ENCODE data around the gene MAML2.

Gene MAML2

GRCh38 chr11:96254087-96254486 lies 88.9 kb downstream of the MAML2 start:
- H3K4me3 ChIP-seq (ENCODE audit: low read length in 2 of 2) = peak overlapping the region in 1 of 2 donors; percentile 15
- H3K9me3 ChIP-seq (ENCODE audit: control insufficient read depth in 2 of 2, low read length in 2 of 2) = no peaks in the 10 kb centered on the region
- H3K27ac ChIP-seq (ENCODE audit: low read depth in 2 of 2, low read length in 2 of 2) = no peak overlapping the region
- H3K4me1 ChIP-seq (ENCODE audit: control insufficient read depth in 2 of 2, insufficient read depth in 2 of 2, low read length in 2 of 2) = peaks cover 13 to 16% of the 10 kb centered on the region in 2 donors
- no peaks in the 10 kb centered on the region for H3K36me3 ChIP-seq (ENCODE audit: control insufficient read depth in 2 of 2, insufficient read depth in 2 of 2, low read length in 2 of 2)
- no peak overlapping the region for H3K9ac ChIP-seq (ENCODE audit: low read depth in 1 of 2, low read length in 2 of 2)
- no peaks in the 10 kb centered on the region for H3K27me3 ChIP-seq (ENCODE audit: control insufficient read depth in 2 of 2, insufficient read depth in 2 of 2, low read length in 2 of 2)

GRCh38 chr11:96246718-96247552 lies 96.1 kb downstream of the MAML2 start:
- Histone ChIP-seq H3K9me3 (ENCODE audit: control insufficient read depth in 2 of 2, low read length in 2 of 2) (no peaks in the 10 kb centered on the region), H3K27me3 (ENCODE audit: control insufficient read depth in 2 of 2, insufficient read depth in 2 of 2, low read length in 2 of 2) (no peaks in the 10 kb centered on the region), H3K36me3 (ENCODE audit: control insufficient read depth in 2 of 2, insufficient read depth in 2 of 2, low read length in 2 of 2) (no peaks in the 10 kb centered on the region), H3K4me1 (ENCODE audit: control insufficient read depth in 2 of 2, insufficient read depth in 2 of 2, low read length in 2 of 2) (peaks cover 9 to 14% of the 10 kb centered on the region in 2 donors), H3K4me3 (ENCODE audit: low read length in 2 of 2) (no peak overlapping the region), H3K9ac (ENCODE audit: low read depth in 1 of 2, low read length in 2 of 2) (no peak overlapping the region), H3K27ac (ENCODE audit: low read depth in 2 of 2, low read length in 2 of 2) (no peak overlapping the region)

- Histone ChIP-seq H3K27ac (ENCODE audit: low read depth in 2 of 2, low read length in 2 of 2) (peak overlapping the region; percentile 91 to 96), H3K36me3 (ENCODE audit: control insufficient read depth in 2 of 2, insufficient read depth in 2 of 2, low read length in 2 of 2) (no peaks in the 10 kb centered on the region), H3K27me3 (ENCODE audit: control insufficient read depth in 2 of 2, insufficient read depth in 2 of 2, low read length in 2 of 2) (no peaks in the 10 kb centered on the region), H3K9ac (ENCODE audit: low read depth in 1 of 2, low read length in 2 of 2) (peak overlapping the region; percentile 80 to 83), H3K4me3 (ENCODE audit: low read length in 2 of 2) (peak overlapping the region; percentile 80 to 84), H3K4me1 (ENCODE audit: control insufficient read depth in 2 of 2, insufficient read depth in 2 of 2, low read length in 2 of 2) (peaks cover 22 to 24% of the 10 kb centered on the region in 2 donors), H3K9me3 (ENCODE audit: control insufficient read depth in 2 of 2, low read length in 2 of 2) (no peaks in the 10 kb centered on the region)
Measured at GRCh38 chr11:96242971-96243647, 99.9 kb downstream of the MAML2 start.

GRCh38 chr11:96242191-96242847 lies 100.7 kb downstream of the MAML2 start:
- Histone ChIP-seq H3K36me3 (ENCODE audit: control insufficient read depth in 2 of 2, insufficient read depth in 2 of 2, low read length in 2 of 2) (no peaks in the 10 kb centered on the region), H3K9ac (ENCODE audit: low read depth in 1 of 2, low read length in 2 of 2) (peak overlapping the region in 1 of 2 donors; percentile 80), H3K27ac (ENCODE audit: low read depth in 2 of 2, low read length in 2 of 2) (peak overlapping the region; percentile 91 to 96), H3K9me3 (ENCODE audit: control insufficient read depth in 2 of 2, low read length in 2 of 2) (no peaks in the 10 kb centered on the region), H3K4me3 (ENCODE audit: low read length in 2 of 2) (peak overlapping the region in 1 of 2 donors; percentile 84), H3K4me1 (ENCODE audit: control insufficient read depth in 2 of 2, insufficient read depth in 2 of 2, low read length in 2 of 2) (peaks cover 22 to 24% of the 10 kb centered on the region in 2 donors), H3K27me3 (ENCODE audit: control insufficient read depth in 2 of 2, insufficient read depth in 2 of 2, low read length in 2 of 2) (no peaks in the 10 kb centered on the region)

- H3K36me3 ChIP-seq (ENCODE audit: control insufficient read depth in 2 of 2, insufficient read depth in 2 of 2, low read length in 2 of 2) = no peaks in the 10 kb centered on the region
- no peaks in the 10 kb centered on the region for H3K9me3 ChIP-seq (ENCODE audit: control insufficient read depth in 2 of 2, low read length in 2 of 2)
- H3K27ac ChIP-seq (ENCODE audit: low read depth in 2 of 2, low read length in 2 of 2) = peak overlapping the region; percentile 52 to 71
- no peaks in the 10 kb centered on the region for H3K27me3 ChIP-seq (ENCODE audit: control insufficient read depth in 2 of 2, insufficient read depth in 2 of 2, low read length in 2 of 2)
- peak overlapping the region in 1 of 2 donors; percentile 34 for H3K4me3 ChIP-seq (ENCODE audit: low read length in 2 of 2)
- H3K4me1 ChIP-seq (ENCODE audit: control insufficient read depth in 2 of 2, insufficient read depth in 2 of 2, low read length in 2 of 2) = peaks cover 22 to 24% of the 10 kb centered on the region in 2 donors
- H3K9ac ChIP-seq (ENCODE audit: low read depth in 1 of 2, low read length in 2 of 2) = peak overlapping the region in 1 of 2 donors; percentile 7
Measured at GRCh38 chr11:96241331-96241841, 101.6 kb downstream of the MAML2 start.

- no peak overlapping the region for H3K9ac ChIP-seq (ENCODE audit: low read depth in 1 of 2, low read length in 2 of 2)
- H3K4me1 ChIP-seq (ENCODE audit: control insufficient read depth in 2 of 2, insufficient read depth in 2 of 2, low read length in 2 of 2) = peaks cover 19 to 22% of the 10 kb centered on the region in 2 donors
- no peaks in the 10 kb centered on the region for H3K9me3 ChIP-seq (ENCODE audit: control insufficient read depth in 2 of 2, low read length in 2 of 2)
- no peak overlapping the region for H3K27ac ChIP-seq (ENCODE audit: low read depth in 2 of 2, low read length in 2 of 2)
- no peaks in the 10 kb centered on the region for H3K36me3 ChIP-seq (ENCODE audit: control insufficient read depth in 2 of 2, insufficient read depth in 2 of 2, low read length in 2 of 2)
- no peak overlapping the region for H3K4me3 ChIP-seq (ENCODE audit: low read length in 2 of 2)
- no peaks in the 10 kb centered on the region for H3K27me3 ChIP-seq (ENCODE audit: control insufficient read depth in 2 of 2, insufficient read depth in 2 of 2, low read length in 2 of 2)
Measured at GRCh38 chr11:96238563-96239135, 104.3 kb downstream of the MAML2 start.

GRCh38 chr11:96237766-96238266 lies 105.2 kb downstream of the MAML2 start:
- peaks cover 18 to 19% of the 10 kb centered on the region in 2 donors for H3K4me1 ChIP-seq (ENCODE audit: control insufficient read depth in 2 of 2, insufficient read depth in 2 of 2, low read length in 2 of 2)
- H3K4me3 ChIP-seq (ENCODE audit: low read length in 2 of 2) = no peak overlapping the region
- H3K27ac ChIP-seq (ENCODE audit: low read depth in 2 of 2, low read length in 2 of 2) = no peak overlapping the region
- H3K9ac ChIP-seq (ENCODE audit: low read depth in 1 of 2, low read length in 2 of 2) = no peak overlapping the region
- H3K36me3 ChIP-seq (ENCODE audit: control insufficient read depth in 2 of 2, insufficient read depth in 2 of 2, low read length in 2 of 2) = no peaks in the 10 kb centered on the region
- H3K27me3 ChIP-seq (ENCODE audit: control insufficient read depth in 2 of 2, insufficient read depth in 2 of 2, low read length in 2 of 2) = no peaks in the 10 kb centered on the region
- no peaks in the 10 kb centered on the region for H3K9me3 ChIP-seq (ENCODE audit: control insufficient read depth in 2 of 2, low read length in 2 of 2)

- Histone ChIP-seq H3K27ac (ENCODE audit: low read depth in 2 of 2, low read length in 2 of 2) (no peak overlapping the region), H3K9ac (ENCODE audit: low read depth in 1 of 2, low read length in 2 of 2) (no peak overlapping the region), H3K36me3 (ENCODE audit: control insufficient read depth in 2 of 2, insufficient read depth in 2 of 2, low read length in 2 of 2) (no peaks in the 10 kb centered on the region), H3K9me3 (ENCODE audit: control insufficient read depth in 2 of 2, low read length in 2 of 2) (no peaks in the 10 kb centered on the region), H3K4me3 (ENCODE audit: low read length in 2 of 2) (no peak overlapping the region), H3K27me3 (ENCODE audit: control insufficient read depth in 2 of 2, insufficient read depth in 2 of 2, low read length in 2 of 2) (no peaks in the 10 kb centered on the region), H3K4me1 (ENCODE audit: control insufficient read depth in 2 of 2, insufficient read depth in 2 of 2, low read length in 2 of 2) (peaks cover 3% of the 10 kb centered on the region in 2 donors)
Measured at GRCh38 chr11:96235751-96236150, 107.2 kb downstream of the MAML2 start.

- Histone ChIP-seq H3K27ac (ENCODE audit: low read depth in 2 of 2, low read length in 2 of 2) (no peak overlapping the region), H3K9ac (ENCODE audit: low read depth in 1 of 2, low read length in 2 of 2) (no peak overlapping the region), H3K36me3 (ENCODE audit: control insufficient read depth in 2 of 2, insufficient read depth in 2 of 2, low read length in 2 of 2) (no peaks in the 10 kb centered on the region), H3K4me1 (ENCODE audit: control insufficient read depth in 2 of 2, insufficient read depth in 2 of 2, low read length in 2 of 2) (peaks cover 3% of the 10 kb centered on the region in 2 donors), H3K4me3 (ENCODE audit: low read length in 2 of 2) (no peak overlapping the region), H3K27me3 (ENCODE audit: control insufficient read depth in 2 of 2, insufficient read depth in 2 of 2, low read length in 2 of 2) (no peaks in the 10 kb centered on the region), H3K9me3 (ENCODE audit: control insufficient read depth in 2 of 2, low read length in 2 of 2) (no peaks in the 10 kb centered on the region)
Measured at GRCh38 chr11:96234866-96235441, 108.0 kb downstream of the MAML2 start.
